KMS-11 (cell line): ENCODE data around the gene SSC5D.

Experiments used
- H2AFZ ChIP-seq: fragments of 200-600 bp; sonication (generic); 2 replicates; pipeline ENCODE4 v1.6.1; 2016; ENCODE audit warnings: antibody characterized with exemption, mixed run types, low read depth
- H3K27ac ChIP-seq: fragments of 200-600 bp; sonication (generic); 2 replicates; pipeline ENCODE4 v1.6.1; 2016; ENCODE audit warnings: mild to moderate bottlenecking, mixed run types
- H3K27me3 ChIP-seq: fragments of 200-600 bp; sonication (generic); 2 replicates; pipeline ENCODE4 v1.6.1; 2017; ENCODE audit warnings: mild to moderate bottlenecking, low read depth, mixed run types, moderate library complexity; ENCODE audit not compliant: insufficient read depth
- H3K36me3 ChIP-seq: fragments of 200-600 bp; sonication (generic); 2 replicates; pipeline ENCODE4 v1.6.1; 2017; ENCODE audit warnings: mild to moderate bottlenecking, mixed run types; ENCODE audit not compliant: insufficient read depth
- H3K4me1 ChIP-seq: fragments of 200-600 bp; sonication (generic); 2 replicates; pipeline ENCODE4 v1.6.1; 2016; ENCODE audit warnings: mild to moderate bottlenecking, low read depth, mixed run types; ENCODE audit not compliant: poor library complexity, severe bottlenecking
- H3K4me2 ChIP-seq: fragments of 200-600 bp; sonication (generic); 2 replicates; pipeline ENCODE4 v1.7.0; 2016; ENCODE audit warnings: mild to moderate bottlenecking, mixed run types
- H3K4me3 ChIP-seq: fragments of 200-600 bp; sonication (generic); IDR thresholded peaks from 2 replicates; pipeline ENCODE4 v1.6.1; 2017; ENCODE audit warnings: low read depth, low read length, mixed read lengths; ENCODE audit not compliant: insufficient read depth
- H3K79me2 ChIP-seq: fragments of 200-600 bp; sonication (generic); 2 replicates; pipeline ENCODE4 v1.6.1; 2016; ENCODE audit warnings: low read depth, mixed run types; ENCODE audit not compliant: insufficient read depth
- H3K9ac ChIP-seq: fragments of 200-600 bp; sonication (generic); 2 replicates; pipeline ENCODE4 v1.6.1; 2016; ENCODE audit warnings: mild to moderate bottlenecking, mixed run types
- H4K20me1 ChIP-seq: fragments of 200-600 bp; sonication (generic); 2 replicates; pipeline ENCODE4 v1.6.1; 2016; ENCODE audit warnings: mild to moderate bottlenecking, mixed run types; ENCODE audit not compliant: insufficient read depth
- CTCF ChIP-seq: fragments of 200-600 bp; sonication (generic); conservative IDR thresholded peaks from 2 replicates; pipeline ENCODE4 v1.6.1; 2017; ENCODE audit warnings: low read depth, mild to moderate bottlenecking, antibody characterized with exemption, low read length, moderate library complexity, mixed read lengths

The SSC5D gene

GRCh38 chr19:55536951-55537740, 48.9 kb downstream of the SSC5D start, which contains the start of gene SBK2:
Gene SBK2, minus strand, starts transcription at chr19:55537133. Its CDS starts 839 bp downstream, at chr19:55536294.
- Histone ChIP-seq H4K20me1 (no peaks in the 10 kb centered on the region), H3K4me2 (no peak within 1 kb of the TSS), H3K4me1 (no peaks in the 10 kb centered on the region), H3K27me3 (peaks cover 30% of the 10 kb centered on the region), H3K27ac (no peak within 1 kb of the TSS), H3K9ac (no peak within 1 kb of the TSS), H2AFZ (no peak within 1 kb of the TSS), H3K36me3 (no peaks in the 10 kb centered on the region), H3K4me3 (no peak within 1 kb of the TSS), H3K79me2 (no peaks in the 10 kb centered on the region)
- TF ChIP-seq CTCF: no peak

- H3K79me2 ChIP-seq: no peaks in the 10 kb centered on the region
- no peak overlapping the region for H3K4me2 ChIP-seq
- peaks cover 24% of the 10 kb centered on the region for H3K27me3 ChIP-seq
- H4K20me1 ChIP-seq: no peaks in the 10 kb centered on the region
- no peaks in the 10 kb centered on the region for H3K36me3 ChIP-seq
- H3K4me3 ChIP-seq: no peak overlapping the region
- no peak overlapping the region for H3K27ac ChIP-seq
- no peak overlapping the region for H3K9ac ChIP-seq
- no peak overlapping the region for H2AFZ ChIP-seq
- no peaks in the 10 kb centered on the region for H3K4me1 ChIP-seq
- no peak for TF ChIP-seq CTCF
These were observed 49.5 kb downstream of the SSC5D start for GRCh38 chr19:55537741-55538111.

- Histone ChIP-seq H3K36me3 (no peaks in the 10 kb centered on the region), H3K9ac (no peak overlapping the region), H3K79me2 (no peaks in the 10 kb centered on the region), H4K20me1 (no peaks in the 10 kb centered on the region), H3K27me3 (peaks cover 20% of the 10 kb centered on the region; the same call in 1 of the 2 replicates), H3K27ac (no peak overlapping the region), H3K4me2 (no peak overlapping the region), H2AFZ (no peak overlapping the region), H3K4me3 (no peak overlapping the region), H3K4me1 (no peaks in the 10 kb centered on the region)
- no peak for TF ChIP-seq CTCF
These were observed 49.9 kb downstream of the SSC5D start for GRCh38 chr19:55538132-55538531.

GRCh38 chr19:55539090-55539984, 51.1 kb downstream of the SSC5D start:
- H3K79me2 ChIP-seq: no peaks in the 10 kb centered on the region
- H2AFZ ChIP-seq: no peak overlapping the region
- no peak for TF ChIP-seq CTCF
- no peaks in the 10 kb centered on the region for H3K36me3 ChIP-seq
- H3K4me3 ChIP-seq: no peak overlapping the region
- H3K27ac ChIP-seq: no peak overlapping the region
- no peaks in the 10 kb centered on the region for H3K4me1 ChIP-seq
- no peaks in the 10 kb centered on the region for H4K20me1 ChIP-seq
- H3K27me3 ChIP-seq: peaks cover 26% of the 10 kb centered on the region; the same call in 1 of the 2 replicates
- H3K4me2 ChIP-seq: no peak overlapping the region
- no peak overlapping the region for H3K9ac ChIP-seq
